Hypothalamus (tissue), 51 donors: Measurements from ENCODE around the gene ZNF777.

ENCODE experiments used
- DNase-seq, 51 donors: peaks; one replicate each; lab custom pipeline; 2025; lab: John Stamatoyannopoulos, UW

The ZNF777 gene

GRCh38 chr7:149477494-149478443, 16.9 kb upstream of the ZNF777 start:
- DNase-seq = no peak

GRCh38 chr7:149476791-149477190, 15.9 kb upstream of the ZNF777 start:
- no peak for DNase-seq

- no peak for DNase-seq
These were observed 14.5 kb upstream of the ZNF777 start for GRCh38 chr7:149475121-149476045.

- DNase-seq = no peak
These were observed 13.7 kb upstream of the ZNF777 start for GRCh38 chr7:149474309-149475120.

GRCh38 chr7:149473251-149473650, 12.4 kb upstream of the ZNF777 start:
- DNase-seq = no peak

- DNase-seq = no peak
These were observed 10.6 kb upstream of the ZNF777 start for GRCh38 chr7:149471289-149471953.

- DNase-seq = no peak
These were observed 8.9 kb upstream of the ZNF777 start for GRCh38 chr7:149469806-149470205.

GRCh38 chr7:149468208-149468607, 7.3 kb upstream of the ZNF777 start:
- DNase-seq = no peak

- DNase-seq = no peak
These were observed 6.5 kb upstream of the ZNF777 start for GRCh38 chr7:149467321-149467859.

GRCh38 chr7:149466364-149466763, 5.5 kb upstream of the ZNF777 start:
- no peak for DNase-seq

GRCh38 chr7:149463500-149464161, 2.8 kb upstream of the ZNF777 start:
- no peak for DNase-seq

GRCh38 chr7:149462101-149462520, 1.2 kb upstream of the ZNF777 start:
- no peak for DNase-seq

- peak in 2 of 51 donors; percentile 7 to 23 for DNase-seq
These were observed 1.1 kb downstream of the ZNF777 start for GRCh38 chr7:149459540-149460452.

- DNase-seq = no peak
These were observed 1.7 kb downstream of the ZNF777 start for GRCh38 chr7:149459201-149459539.

- no peak for DNase-seq
These were observed 2.6 kb downstream of the ZNF777 start for GRCh38 chr7:149458235-149458634.

- no peak for DNase-seq
These were observed 3.1 kb downstream of the ZNF777 start for GRCh38 chr7:149457766-149458165.

GRCh38 chr7:149456506-149457421, 4.1 kb downstream of the ZNF777 start:
- DNase-seq = no peak
